WTC11 (cell line): ENCODE data around the gene FEV. TPM values are rescaled to one million over a fixed set of nuclear protein-coding genes. Genes with fewer than 3 reads are reported as not detected.

Source experiments
- ATAC-seq: fragments of 200-7000 bp; cut with Tn5 transposase; 2 replicates; pipeline ENCODE4 v1.10.0; 2021; ENCODE audit warnings: mild to moderate bottlenecking, moderate library complexity
- CTCF ChIA-PET: fragments of 300-600 bp; sonication (Branson Sonifier 250); formaldehyde crosslinking; loops from one replicate; lab custom pipeline; 2021; ENCODE audit warnings: antibody characterized with exemption; lab: Charles Lee
- POLR2A ChIA-PET: fragments of 350-600 bp; sonication (Branson Sonifier 250); formaldehyde crosslinking; loops from one replicate; lab custom pipeline; 2021; ENCODE audit warnings: antibody characterized with exemption; lab: Charles Lee
- DNase-seq: peaks from one replicate; pipeline ENCODE4 v3.0.0; 2021; ENCODE audit warnings: low spot score
- H3K27ac Mint-ChIP-seq: 2 replicates; pipeline ENCODE4 v1.8.0; 2021; ENCODE audit warnings: mixed read lengths
- H3K27me3 Mint-ChIP-seq: 2 replicates; pipeline ENCODE4 v1.8.0; 2021; ENCODE audit warnings: low read depth, mild to moderate bottlenecking, moderate library complexity, mixed read lengths
- H3K36me3 Mint-ChIP-seq: 2 replicates; pipeline ENCODE4 v1.8.0; 2021; ENCODE audit warnings: mixed read lengths
- H3K4me1 Mint-ChIP-seq: 2 replicates; pipeline ENCODE4 v1.8.0; 2022; ENCODE audit warnings: mixed read lengths
- H3K4me3 Mint-ChIP-seq: 2 replicates; pipeline ENCODE4 v1.8.0; 2021; ENCODE audit warnings: mild to moderate bottlenecking, moderate library complexity, mixed read lengths
- H3K9me3 Mint-ChIP-seq: 2 replicates; pipeline ENCODE4 v1.8.0; 2021; ENCODE audit warnings: mixed read lengths
- AR ChIP-seq: fragments of 250-450 bp; sonication (Bioruptor Pico); IDR thresholded peaks from 2 replicates; pipeline ENCODE4 v1.9.0; 2021; ENCODE audit warnings: mild to moderate bottlenecking
- ATF6 ChIP-seq: sonication (generic); formaldehyde crosslinking; IDR thresholded peaks from 2 replicates; pipeline ENCODE4 v1.8.1; 2023; ENCODE audit warnings: mild to moderate bottlenecking, missing genetic modification reagents
- CTCF ChIP-seq: fragments of 200-600 bp; IDR thresholded peaks from 2 replicates; pipeline ENCODE4 v1.8.0; 2022; ENCODE audit warnings: antibody characterized with exemption
- ERG ChIP-seq: fragments of 250-450 bp; sonication (Bioruptor Pico); IDR thresholded peaks from 2 replicates; pipeline ENCODE4 v1.8.0; 2021; ENCODE audit warnings: mild to moderate bottlenecking
- ESRRA ChIP-seq: sonication (generic); formaldehyde crosslinking; IDR thresholded peaks from 2 replicates; pipeline ENCODE4 v1.8.1; 2022; ENCODE audit warnings: mild to moderate bottlenecking, missing genetic modification reagents, borderline replicate concordance
- ETV6 ChIP-seq: sonication (generic); formaldehyde crosslinking; IDR thresholded peaks from 2 replicates; pipeline ENCODE4 v1.8.1; 2022; ENCODE audit warnings: mild to moderate bottlenecking, missing genetic modification reagents
- FOXK1 ChIP-seq: sonication (generic); formaldehyde crosslinking; IDR thresholded peaks from 2 replicates; pipeline ENCODE4 v1.8.0; 2022; ENCODE audit warnings: mild to moderate bottlenecking, moderate library complexity, missing genetic modification reagents
- FOXP1 ChIP-seq: sonication (generic); formaldehyde crosslinking; IDR thresholded peaks from 2 replicates; pipeline ENCODE4 v1.8.0; 2022; ENCODE audit warnings: missing genetic modification reagents, mild to moderate bottlenecking, moderate library complexity, borderline replicate concordance
- FOXP4 ChIP-seq: sonication (generic); formaldehyde crosslinking; IDR thresholded peaks from 2 replicates; pipeline ENCODE4 v1.8.0; 2022; ENCODE audit warnings: mild to moderate bottlenecking, missing genetic modification reagents
- GRHL2 ChIP-seq: fragments of 250-450 bp; sonication (Bioruptor Pico); IDR thresholded peaks from 2 replicates; pipeline ENCODE4 v1.8.0; 2022; ENCODE audit warnings: mild to moderate bottlenecking, moderate library complexity; ENCODE audit not compliant: insufficient replicate concordance, severe bottlenecking
- HMGA2 ChIP-seq: fragments of 250-450 bp; sonication (Bioruptor Pico); IDR thresholded peaks from 2 replicates; pipeline ENCODE4 v1.4.0; 2021; ENCODE audit warnings: mild to moderate bottlenecking, moderate library complexity
- MXD4 ChIP-seq: fragments of 250-450 bp; sonication (Bioruptor Pico); IDR thresholded peaks from 2 replicates; pipeline ENCODE4 v1.8.0; 2021; ENCODE audit warnings: mild to moderate bottlenecking, moderate library complexity, borderline replicate concordance
- NR1H2 ChIP-seq: sonication (generic); formaldehyde crosslinking; IDR thresholded peaks from 2 replicates; pipeline ENCODE4 v1.9.0; 2021; ENCODE audit warnings: mild to moderate bottlenecking, moderate library complexity, missing genetic modification reagents
- NR2C2 ChIP-seq: sonication (generic); formaldehyde crosslinking; IDR thresholded peaks from 2 replicates; pipeline ENCODE4 v1.8.0; 2022; ENCODE audit warnings: mild to moderate bottlenecking, missing genetic modification reagents
- NR3C1 ChIP-seq: sonication (generic); formaldehyde crosslinking; conservative IDR thresholded peaks from 2 replicates; pipeline ENCODE4 v1.8.1; 2023; ENCODE audit warnings: low read depth, mild to moderate bottlenecking, missing genetic modification reagents
- SOX15 ChIP-seq: fragments of 250-450 bp; sonication (Bioruptor Pico); IDR thresholded peaks from 2 replicates; pipeline ENCODE4 v1.9.0; 2021; ENCODE audit warnings: mild to moderate bottlenecking
- SP1 ChIP-seq: sonication (generic); formaldehyde crosslinking; conservative IDR thresholded peaks from 2 replicates; pipeline ENCODE4 v1.8.1; 2022; ENCODE audit warnings: missing genetic modification reagents
- TP53 ChIP-seq: sonication (generic); formaldehyde crosslinking; IDR thresholded peaks from 2 replicates; pipeline ENCODE4 v1.8.1; 2023; ENCODE audit warnings: mild to moderate bottlenecking, missing genetic modification reagents
- ZNF232 ChIP-seq: sonication (generic); formaldehyde crosslinking; IDR thresholded peaks from 2 replicates; pipeline ENCODE4 v1.8.0; 2022; ENCODE audit warnings: mild to moderate bottlenecking, missing genetic modification reagents
- ZNF512 ChIP-seq: sonication (generic); formaldehyde crosslinking; IDR thresholded peaks from 2 replicates; pipeline ENCODE4 v1.8.1; 2022; ENCODE audit warnings: missing genetic modification reagents, borderline replicate concordance
- ZNF671 ChIP-seq: fragments of 250-450 bp; sonication (Bioruptor Pico); IDR thresholded peaks from 2 replicates; pipeline ENCODE4 v1.8.0; 2021; ENCODE audit warnings: mild to moderate bottlenecking
- total RNA-seq: library from RNA; stranded (reverse); gene quantifications from 3 replicates; pipeline ENCODE4 v1.2.3, GENCODE V29; 2021

The FEV gene
- total RNA-seq, 1 experiment from 2014 or later, result not detected

- no peak for TF ChIP-seq ERG (CRISPR knock-in tag)
- TF ChIP-seq ATF6 (CRISPR knock-in tag), result no peak
- TF ChIP-seq NR2C2 (CRISPR knock-in tag), result no peak
- no peak for TF ChIP-seq NR1H2
- no peak for TF ChIP-seq SOX15 (CRISPR knock-in tag)
- no peak for TF ChIP-seq ETV6 (CRISPR knock-in tag)
- TF ChIP-seq ZNF512 (CRISPR knock-in tag), result no peak
These were observed 3.7 kb upstream of the FEV start (continued) for GRCh38 chr2:218988650-218989049.

GRCh38 chr2:218988164-218988563, 3.2 kb upstream of the FEV start:
- Mint-ChIP-seq H3K4me1 (peaks cover 12% of the 10 kb centered on the region), H3K27me3 (peaks cover 98% of the 10 kb centered on the region), H3K4me3 (no peak overlapping the region), H3K9me3 (no peaks in the 10 kb centered on the region), H3K36me3 (no peaks in the 10 kb centered on the region), H3K27ac (no peak overlapping the region)
- TF ChIP-seq FOXK1 (CRISPR knock-in tag), result no peak
- TF ChIP-seq ZNF232, result no peak
- no peak for TF ChIP-seq GRHL2 (CRISPR knock-in tag)
- no peak for TF ChIP-seq AR (CRISPR knock-in tag)
- TF ChIP-seq FOXP1 (CRISPR knock-in tag), result no peak
- DNase-seq (no peak), ATAC-seq (no peak)
- ChIA-PET POLR2A (interaction anchor here (0.6 kb wide), 1 partner anchor 1917 kb away, joined by 5 read pairs; no protein-coding TSS in a partner anchor), CTCF (interaction anchor here (1.2 to 1.5 kb wide), 2 partner anchors 8 to 14 kb away, joined by 4 to 9 read pairs; no protein-coding TSS in a partner anchor)

GRCh38 chr2:218986148-218986761, 1.3 kb upstream of the FEV start:
- no peak for ATAC-seq
- DNase-seq, result no peak
- no peak overlapping the region for H3K27ac Mint-ChIP-seq
- peaks cover 18% of the 10 kb centered on the region for H3K4me1 Mint-ChIP-seq
- ChIA-PET CTCF (no interaction called here), POLR2A (no interaction called here)
- H3K27me3 Mint-ChIP-seq, result peaks cover 98% of the 10 kb centered on the region
- H3K4me3 Mint-ChIP-seq, result peak overlapping the region; percentile 60
- no peaks in the 10 kb centered on the region for H3K36me3 Mint-ChIP-seq
- H3K9me3 Mint-ChIP-seq, result no peaks in the 10 kb centered on the region
- no peak for TF ChIP-seq CTCF
- TF ChIP-seq SP1 (CRISPR knock-in tag), result no peak
- no peak for TF ChIP-seq FOXP4 (CRISPR knock-in tag)
- no peak for TF ChIP-seq FOXP1 (CRISPR knock-in tag)
- no peak for TF ChIP-seq NR3C1 (CRISPR knock-in tag)
- TF ChIP-seq HMGA2, result no peak
- TF ChIP-seq MXD4, result no peak
- no peak for TF ChIP-seq TP53 (CRISPR knock-in tag)
- no peak for TF ChIP-seq ESRRA (CRISPR knock-in tag)
- no peak for TF ChIP-seq ZNF671 (CRISPR knock-in tag)
- no peak for TF ChIP-seq ERG (CRISPR knock-in tag)
